ENCODE data around the gene ITIH5.

Gene ITIH5

DNA sequence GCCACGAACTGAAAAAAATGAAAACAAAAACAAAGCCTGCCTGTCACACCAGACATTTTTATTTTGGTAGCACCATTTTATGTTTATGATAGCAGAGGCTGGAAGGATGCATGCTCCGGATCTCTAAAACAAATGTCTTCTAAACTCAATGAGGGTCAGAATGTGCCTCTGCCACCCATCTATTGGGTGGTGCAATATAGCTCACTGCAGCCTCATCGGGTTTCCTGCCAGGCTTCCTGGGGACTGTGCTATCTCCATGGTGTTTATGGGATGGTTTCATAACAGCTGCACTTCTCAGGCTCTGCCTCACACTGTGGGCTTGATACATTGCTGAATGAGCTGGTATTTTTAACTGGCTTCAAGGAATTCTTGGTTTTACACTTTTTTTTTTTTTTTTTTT is 94.4 kb downstream of the ITIH5 start:
- Histone ChIP-seq H3K27me3 (ENCODE audit: control insufficient read depth in 3 of 3, insufficient read depth in 3 of 3, low read depth in 1 of 3, low read length in 3 of 3) (no peaks in the 10 kb centered on the region), H2BK12ac (ENCODE audit: low read length) (no peak overlapping the region), H2BK120ac (ENCODE audit: low read depth, low read length) (no peak overlapping the region), H3K9me3 (replicated peaks in 1 of 2; ENCODE audit: control insufficient read depth in 2 of 2, insufficient read depth in 1 of 2, low read depth in 1 of 2, low read length in 2 of 2) (no peaks in the 10 kb centered on the region), H3K23ac (ENCODE audit: low read depth, low read length, poor library complexity) (no peak overlapping the region), H3K79me1 (ENCODE audit: low read depth, low read length) (no peaks in the 10 kb centered on the region), H2AFZ (ENCODE audit: low read length) (no peak overlapping the region), H4K91ac (ENCODE audit: low read depth, low read length, poor library complexity) (no peak overlapping the region), H3K18ac (ENCODE audit: low read length) (no peak overlapping the region), H3K14ac (ENCODE audit: low read length) (no peak overlapping the region), H2BK15ac (ENCODE audit: low read length) (no peak overlapping the region), H4K8ac (ENCODE audit: low read depth, low read length) (no peak overlapping the region), H3K9ac (ENCODE audit: low read depth, low read length, poor library complexity) (no peak overlapping the region), H3K36me3 (replicated peaks in 1 of 2; ENCODE audit: control insufficient read depth in 2 of 2, insufficient read depth in 2 of 2, low read length in 2 of 2) (no peaks in the 10 kb centered on the region), H3K27ac (replicated peaks; ENCODE audit: low read length) (no peak overlapping the region), H3K4me3 (ENCODE audit: low read length in 2 of 2) (no peak overlapping the region), H3K4me1 (ENCODE audit: control insufficient read depth in 2 of 2, insufficient read depth in 1 of 2, low read depth in 1 of 2, low read length in 2 of 2) (peaks cover 0 to 2% of the 10 kb centered on the region in 2 donors), H3K4ac (ENCODE audit: low read length) (no peak overlapping the region), H3K4me2 (ENCODE audit: insufficient read depth, low read length, poor library complexity, severe bottlenecking) (no peak overlapping the region), H2AK5ac (ENCODE audit: low read depth, low read length) (no peak overlapping the region), H2BK5ac (ENCODE audit: low read length) (no peak overlapping the region)
- no CpG with 5 or more reads among the region's 3 CpGs for WGBS, 2 donors (ENCODE audit: extremely low coverage in 2 of 2, insufficient read length in 2 of 2, insufficient replicate concordance in 1 of 2)
- no peak for DNase-seq (ENCODE audit: low spot score)

DNA sequence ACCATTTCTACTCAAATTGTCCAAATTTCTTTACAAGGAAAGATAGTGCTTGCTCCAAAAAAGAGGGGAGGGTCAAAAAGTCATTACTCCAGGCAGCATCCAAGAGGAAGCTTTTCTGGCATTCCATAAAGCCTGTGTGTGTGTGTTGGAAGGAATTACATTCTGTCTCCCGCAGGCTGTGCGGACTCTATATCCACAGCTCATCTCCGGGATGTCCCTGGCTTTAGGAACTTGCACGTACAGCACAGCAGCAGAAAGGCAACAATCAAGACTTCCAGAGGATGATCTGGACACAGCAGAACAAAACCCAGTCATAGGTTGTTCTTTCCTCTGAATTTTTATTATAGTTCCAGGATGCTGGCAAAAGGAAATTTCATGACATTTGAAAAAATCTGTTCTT is 94.8 kb downstream of the ITIH5 start:
- no peaks in the 10 kb centered on the region for H3K9me3 ChIP-seq (replicated peaks in 1 of 2; ENCODE audit: control insufficient read depth in 2 of 2, insufficient read depth in 1 of 2, low read depth in 1 of 2, low read length in 2 of 2)
- H4K91ac ChIP-seq (ENCODE audit: low read depth, low read length, poor library complexity): no peak overlapping the region
- H2AFZ ChIP-seq (ENCODE audit: low read length): no peak overlapping the region
- no peak overlapping the region for H2BK120ac ChIP-seq (ENCODE audit: low read depth, low read length)
- no peaks in the 10 kb centered on the region for H3K79me1 ChIP-seq (ENCODE audit: low read depth, low read length)
- no peak overlapping the region for H3K14ac ChIP-seq (ENCODE audit: low read length)
- no peak overlapping the region for H4K8ac ChIP-seq (ENCODE audit: low read depth, low read length)
- no peak overlapping the region for H2BK5ac ChIP-seq (ENCODE audit: low read length)
- no peak overlapping the region for H3K9ac ChIP-seq (ENCODE audit: low read depth, low read length, poor library complexity)
- H3K36me3 ChIP-seq (replicated peaks in 1 of 2; ENCODE audit: control insufficient read depth in 2 of 2, insufficient read depth in 2 of 2, low read length in 2 of 2): no peaks in the 10 kb centered on the region
- no peak overlapping the region for H3K18ac ChIP-seq (ENCODE audit: low read length)
- H3K27ac ChIP-seq (replicated peaks; ENCODE audit: low read length): no peak overlapping the region
- H3K23ac ChIP-seq (ENCODE audit: low read depth, low read length, poor library complexity): no peak overlapping the region
- H3K4me1 ChIP-seq (ENCODE audit: control insufficient read depth in 2 of 2, insufficient read depth in 1 of 2, low read depth in 1 of 2, low read length in 2 of 2): peaks cover 0 to 2% of the 10 kb centered on the region in 2 donors
- no peaks in the 10 kb centered on the region for H3K27me3 ChIP-seq (ENCODE audit: control insufficient read depth in 3 of 3, insufficient read depth in 3 of 3, low read depth in 1 of 3, low read length in 3 of 3)
- H3K4ac ChIP-seq (ENCODE audit: low read length): no peak overlapping the region
- H3K4me2 ChIP-seq (ENCODE audit: insufficient read depth, low read length, poor library complexity, severe bottlenecking): no peak overlapping the region
- no peak for DNase-seq (ENCODE audit: low spot score)
- H2BK12ac ChIP-seq (ENCODE audit: low read length): no peak overlapping the region
- no peak overlapping the region for H2BK15ac ChIP-seq (ENCODE audit: low read length)
- WGBS, 2 donors (ENCODE audit: extremely low coverage in 2 of 2, insufficient read length in 2 of 2, insufficient replicate concordance in 1 of 2): no CpG with 5 or more reads among the region's 4 CpGs
- no peak overlapping the region for H3K4me3 ChIP-seq (ENCODE audit: low read length in 2 of 2)
- no peak overlapping the region for H2AK5ac ChIP-seq (ENCODE audit: low read depth, low read length)

DNA sequence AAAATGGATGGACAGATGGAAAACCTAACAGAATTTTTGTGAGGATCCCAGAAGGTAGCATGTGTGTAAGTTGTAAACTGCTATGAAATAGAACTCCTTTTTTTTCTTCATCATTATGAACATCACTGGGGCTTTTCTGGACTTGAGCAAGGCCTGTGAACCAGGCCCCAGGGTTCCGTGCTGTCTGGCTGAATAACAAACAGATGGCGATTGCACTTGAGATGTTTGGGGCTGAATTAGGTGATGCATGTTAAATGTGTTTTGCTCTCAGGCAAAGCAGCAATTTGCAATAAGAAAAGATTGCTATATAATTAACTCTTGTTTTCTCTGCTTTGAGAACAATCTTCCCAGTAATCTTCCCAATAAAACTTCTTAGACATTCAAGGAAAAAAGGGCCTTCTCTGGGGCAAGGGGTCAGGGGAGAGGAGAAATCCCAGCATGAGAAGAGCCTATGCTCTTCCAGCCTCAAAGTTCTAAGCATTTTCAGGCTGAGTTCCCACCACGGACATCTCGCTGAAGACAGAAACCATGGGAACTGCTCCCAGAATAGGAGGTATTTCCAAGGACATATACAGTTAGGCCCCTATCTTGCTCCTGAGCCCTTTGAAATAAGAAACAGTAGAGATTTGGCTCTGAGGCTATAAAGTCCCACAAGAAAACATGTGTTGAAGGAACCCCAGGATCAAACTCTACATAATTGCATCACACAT is 98.7 kb downstream of the ITIH5 start:
- no peak overlapping the region for H2AK5ac ChIP-seq (ENCODE audit: low read depth, low read length)
- H3K4me2 ChIP-seq (ENCODE audit: insufficient read depth, low read length, poor library complexity, severe bottlenecking): no peak overlapping the region
- H2BK5ac ChIP-seq (ENCODE audit: low read length): no peak overlapping the region
- no CpG with 5 or more reads among the region's 4 CpGs for WGBS, 2 donors (ENCODE audit: extremely low coverage in 2 of 2, insufficient read length in 2 of 2, insufficient replicate concordance in 1 of 2)
- no peaks in the 10 kb centered on the region for H3K27me3 ChIP-seq (ENCODE audit: control insufficient read depth in 3 of 3, insufficient read depth in 3 of 3, low read depth in 1 of 3, low read length in 3 of 3)
- H3K36me3 ChIP-seq (replicated peaks in 1 of 2; ENCODE audit: control insufficient read depth in 2 of 2, insufficient read depth in 2 of 2, low read length in 2 of 2): no peaks in the 10 kb centered on the region
- no peak overlapping the region for H2BK120ac ChIP-seq (ENCODE audit: low read depth, low read length)
- no peaks in the 10 kb centered on the region for H3K9me3 ChIP-seq (replicated peaks in 1 of 2; ENCODE audit: control insufficient read depth in 2 of 2, insufficient read depth in 1 of 2, low read depth in 1 of 2, low read length in 2 of 2)
- no peak overlapping the region for H2BK12ac ChIP-seq (ENCODE audit: low read length)
- no peak overlapping the region for H3K9ac ChIP-seq (ENCODE audit: low read depth, low read length, poor library complexity)
- H3K4ac ChIP-seq (ENCODE audit: low read length): no peak overlapping the region
- peaks cover 0 to 6% of the 10 kb centered on the region in 2 donors for H3K4me1 ChIP-seq (ENCODE audit: control insufficient read depth in 2 of 2, insufficient read depth in 1 of 2, low read depth in 1 of 2, low read length in 2 of 2)
- H2BK15ac ChIP-seq (ENCODE audit: low read length): no peak overlapping the region
- no peak for DNase-seq (ENCODE audit: low spot score)
- no peaks in the 10 kb centered on the region for H3K79me1 ChIP-seq (ENCODE audit: low read depth, low read length)
- H4K8ac ChIP-seq (ENCODE audit: low read depth, low read length): no peak overlapping the region
- H3K14ac ChIP-seq (ENCODE audit: low read length): no peak overlapping the region
- no peak overlapping the region for H3K18ac ChIP-seq (ENCODE audit: low read length)
- H4K91ac ChIP-seq (ENCODE audit: low read depth, low read length, poor library complexity): no peak overlapping the region
- H3K27ac ChIP-seq (replicated peaks; ENCODE audit: low read length): no peak overlapping the region
- H2AFZ ChIP-seq (ENCODE audit: low read length): no peak overlapping the region
- H3K23ac ChIP-seq (ENCODE audit: low read depth, low read length, poor library complexity): no peak overlapping the region
- no peak overlapping the region for H3K4me3 ChIP-seq (ENCODE audit: low read length in 2 of 2)

DNA sequence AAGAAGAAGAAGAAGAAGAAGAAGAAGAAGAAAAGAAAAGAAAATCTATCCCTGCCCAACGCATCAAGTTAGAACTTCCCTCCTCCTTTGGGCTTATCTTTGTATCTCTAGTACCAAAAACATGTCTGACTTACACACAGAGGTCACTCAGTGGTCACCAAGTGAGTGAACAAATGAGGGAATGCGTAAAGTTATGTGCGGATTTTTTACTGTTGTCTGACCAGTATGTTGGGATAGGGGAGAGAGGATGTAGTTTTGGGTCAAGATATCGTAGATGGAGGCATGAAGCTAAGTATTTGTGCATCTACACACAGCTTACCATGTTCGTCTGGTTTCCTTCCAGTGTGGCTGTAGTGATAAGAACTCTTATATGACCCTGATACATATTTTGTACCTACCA is 99.9 kb downstream of the ITIH5 start:
- H2BK120ac ChIP-seq (ENCODE audit: low read depth, low read length): no peak overlapping the region
- no peak overlapping the region for H3K4me2 ChIP-seq (ENCODE audit: insufficient read depth, low read length, poor library complexity, severe bottlenecking)
- H4K8ac ChIP-seq (ENCODE audit: low read depth, low read length): no peak overlapping the region
- H3K18ac ChIP-seq (ENCODE audit: low read length): no peak overlapping the region
- no peak overlapping the region for H3K9ac ChIP-seq (ENCODE audit: low read depth, low read length, poor library complexity)
- no peak overlapping the region for H3K4ac ChIP-seq (ENCODE audit: low read length)
- no peak overlapping the region for H2BK12ac ChIP-seq (ENCODE audit: low read length)
- H3K27me3 ChIP-seq (ENCODE audit: control insufficient read depth in 3 of 3, insufficient read depth in 3 of 3, low read depth in 1 of 3, low read length in 3 of 3): no peaks in the 10 kb centered on the region
- H3K4me1 ChIP-seq (ENCODE audit: control insufficient read depth in 2 of 2, insufficient read depth in 1 of 2, low read depth in 1 of 2, low read length in 2 of 2): peaks cover 0 to 4% of the 10 kb centered on the region in 2 donors
- no peaks in the 10 kb centered on the region for H3K79me1 ChIP-seq (ENCODE audit: low read depth, low read length)
- no peak overlapping the region for H3K14ac ChIP-seq (ENCODE audit: low read length)
- DNase-seq (ENCODE audit: low spot score): no peak
- no peak overlapping the region for H3K4me3 ChIP-seq (ENCODE audit: low read length in 2 of 2)
- no peak overlapping the region for H2AK5ac ChIP-seq (ENCODE audit: low read depth, low read length)
- H2BK5ac ChIP-seq (ENCODE audit: low read length): no peak overlapping the region
- no peak overlapping the region for H4K91ac ChIP-seq (ENCODE audit: low read depth, low read length, poor library complexity)
- H3K36me3 ChIP-seq (replicated peaks in 1 of 2; ENCODE audit: control insufficient read depth in 2 of 2, insufficient read depth in 2 of 2, low read length in 2 of 2): no peaks in the 10 kb centered on the region
- 100% methylated on average over 1 of the region's 5 CpGs; no CpG with 5 or more reads in 1 of the 2 donors for WGBS, 2 donors (ENCODE audit: extremely low coverage in 2 of 2, insufficient read length in 2 of 2, insufficient replicate concordance in 1 of 2)
- H3K9me3 ChIP-seq (replicated peaks in 1 of 2; ENCODE audit: control insufficient read depth in 2 of 2, insufficient read depth in 1 of 2, low read depth in 1 of 2, low read length in 2 of 2): no peaks in the 10 kb centered on the region
- H2BK15ac ChIP-seq (ENCODE audit: low read length): no peak overlapping the region
- H3K27ac ChIP-seq (replicated peaks; ENCODE audit: low read length): no peak overlapping the region
- H3K23ac ChIP-seq (ENCODE audit: low read depth, low read length, poor library complexity): no peak overlapping the region
- H2AFZ ChIP-seq (ENCODE audit: low read length): no peak overlapping the region

Data from neuronal stem cell (in vitro differentiated cells).